HG03108 (cell line): ENCODE results near the gene ITGB2.

ENCODE experiments used
- ATAC-seq: cut with Tn5 transposase; IDR thresholded peaks from one replicate; pipeline ENCODE4 v1.9.1; 2021; ENCODE audit warnings: moderate library complexity; ENCODE audit not compliant: unreplicated experiment

ITGB2 gene

DNA sequence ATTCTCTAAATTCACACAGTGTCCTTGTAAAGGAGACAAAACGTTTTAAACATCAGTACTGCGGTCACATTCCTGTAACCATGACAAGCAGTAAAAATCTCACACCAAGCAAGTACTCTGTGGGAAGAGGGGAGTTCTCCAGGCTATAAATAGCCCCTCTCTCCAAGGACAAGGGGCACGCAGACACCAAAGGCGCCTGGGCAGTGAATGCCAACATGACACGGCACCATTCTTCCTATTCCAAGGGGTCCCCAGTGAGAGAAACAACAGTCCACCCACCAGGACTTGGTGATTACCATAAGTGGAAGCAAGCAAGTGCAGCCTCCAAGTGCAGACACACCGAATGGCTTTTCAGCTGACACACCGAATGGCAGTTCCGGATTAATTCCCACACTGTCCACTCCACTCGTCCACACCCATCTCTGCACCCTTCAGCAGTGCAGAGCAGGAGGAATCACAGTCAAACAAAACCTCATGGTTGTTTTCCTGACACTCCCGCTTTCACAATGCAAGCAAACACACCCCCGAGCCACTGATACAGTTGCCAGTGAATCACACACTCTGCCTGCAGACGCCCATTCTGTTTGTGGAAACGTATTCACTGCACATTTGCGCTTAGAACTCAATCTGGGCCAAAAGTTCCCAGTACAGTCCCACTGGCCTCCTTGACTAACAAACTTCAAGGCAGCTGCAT is 49.0 kb downstream of the ITGB2 start:
- no peak for ATAC-seq

DNA sequence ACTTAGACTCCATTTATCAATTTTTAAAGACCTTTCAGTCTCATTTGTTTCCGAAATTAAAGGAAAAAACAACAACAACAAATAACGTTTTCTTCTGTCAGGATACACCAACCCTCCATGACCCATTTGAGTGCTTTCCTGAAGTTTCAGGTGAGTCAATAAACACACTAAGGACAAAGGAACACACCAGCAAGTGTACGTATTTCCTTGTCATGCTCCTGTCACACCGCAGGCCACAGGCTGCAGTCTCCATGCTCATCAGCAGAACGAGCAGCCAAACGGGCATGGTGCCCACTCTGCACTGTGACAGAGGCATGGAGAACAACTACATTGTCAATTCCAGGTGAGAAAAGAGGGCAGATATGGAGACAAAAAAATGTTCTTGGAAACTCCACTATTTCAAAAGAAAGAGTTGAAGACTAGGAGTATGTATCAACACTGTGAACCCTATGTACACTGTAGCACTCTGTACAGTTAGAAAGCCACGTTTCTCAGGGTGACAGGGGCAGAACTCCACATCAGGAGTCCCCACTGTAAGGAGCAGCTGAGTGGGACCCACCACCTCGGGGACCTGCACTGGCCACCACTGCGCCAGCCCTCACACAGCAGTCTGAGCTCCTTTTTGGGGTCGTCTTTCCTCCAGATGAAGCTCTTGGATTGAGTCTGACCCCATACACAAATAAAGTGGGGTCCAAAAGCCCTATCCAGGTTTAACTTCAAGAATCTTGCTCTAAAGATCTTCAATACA is 49.8 kb downstream of the ITGB2 start:
- ATAC-seq, result no peak

DNA sequence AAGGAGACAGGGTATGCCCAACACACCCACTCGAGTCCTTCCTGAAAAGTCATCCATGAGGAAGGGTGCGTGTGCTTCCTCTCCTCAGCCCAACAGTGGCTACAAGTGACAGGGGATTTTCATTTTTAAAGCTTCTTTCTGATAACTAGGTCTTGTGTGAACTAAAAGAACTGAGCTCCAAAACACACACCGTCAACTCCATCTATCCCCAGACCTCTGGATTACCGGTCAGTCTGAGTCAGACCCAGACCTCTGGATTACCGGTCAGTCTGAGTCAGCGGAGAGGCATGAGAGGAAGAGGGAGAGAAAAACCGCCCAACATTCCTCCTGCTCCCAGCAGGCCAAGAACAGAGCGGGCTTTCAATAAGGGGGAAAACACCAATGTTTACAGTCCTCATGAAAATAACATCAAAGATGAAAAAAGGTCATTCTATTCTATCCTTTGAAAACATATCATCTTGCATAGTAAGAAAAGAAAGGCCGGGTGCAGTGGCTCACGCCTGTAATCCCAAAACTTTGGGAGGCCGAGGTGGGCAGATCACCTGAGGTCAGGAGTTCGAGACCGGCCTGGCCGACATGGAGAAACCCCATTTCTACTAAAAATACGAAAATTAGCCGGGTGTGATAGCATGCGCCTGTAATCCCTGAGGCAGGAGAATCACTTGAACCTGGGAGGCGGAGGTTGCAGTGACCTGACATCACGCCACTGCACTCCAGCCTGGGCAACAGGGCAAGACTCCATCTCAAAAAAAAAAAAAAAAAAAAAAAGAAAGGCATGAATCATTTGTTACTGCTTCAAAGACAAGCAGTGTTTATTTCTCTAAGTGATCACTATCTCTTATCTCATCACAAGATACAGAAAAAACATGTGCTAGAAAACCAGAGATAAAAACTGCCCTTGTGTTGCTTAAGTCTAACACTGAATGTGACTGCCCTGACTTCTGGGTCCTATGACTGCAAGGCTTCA is 50.6 kb downstream of the ITGB2 start:
- ATAC-seq, result no peak

DNA sequence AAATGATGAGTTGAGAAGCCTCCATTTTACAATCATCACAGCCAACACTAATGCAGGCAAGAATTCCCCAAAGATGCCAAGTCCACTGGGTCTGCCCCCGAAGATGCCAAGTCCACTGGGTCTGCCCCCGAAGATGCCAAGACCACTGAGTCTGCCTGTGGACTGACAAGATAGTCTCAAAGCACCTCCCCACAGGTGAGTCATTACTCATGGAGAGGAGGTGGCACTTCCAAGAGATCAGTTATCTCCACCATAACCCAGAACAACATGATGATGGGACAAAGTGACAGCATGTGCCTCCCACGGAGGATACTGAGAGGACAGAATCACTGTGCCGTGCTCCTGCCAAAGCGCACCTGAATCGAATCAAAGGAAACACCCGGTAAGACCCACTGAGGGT is 52.0 kb downstream of the ITGB2 start:
- ATAC-seq, result no peak

DNA sequence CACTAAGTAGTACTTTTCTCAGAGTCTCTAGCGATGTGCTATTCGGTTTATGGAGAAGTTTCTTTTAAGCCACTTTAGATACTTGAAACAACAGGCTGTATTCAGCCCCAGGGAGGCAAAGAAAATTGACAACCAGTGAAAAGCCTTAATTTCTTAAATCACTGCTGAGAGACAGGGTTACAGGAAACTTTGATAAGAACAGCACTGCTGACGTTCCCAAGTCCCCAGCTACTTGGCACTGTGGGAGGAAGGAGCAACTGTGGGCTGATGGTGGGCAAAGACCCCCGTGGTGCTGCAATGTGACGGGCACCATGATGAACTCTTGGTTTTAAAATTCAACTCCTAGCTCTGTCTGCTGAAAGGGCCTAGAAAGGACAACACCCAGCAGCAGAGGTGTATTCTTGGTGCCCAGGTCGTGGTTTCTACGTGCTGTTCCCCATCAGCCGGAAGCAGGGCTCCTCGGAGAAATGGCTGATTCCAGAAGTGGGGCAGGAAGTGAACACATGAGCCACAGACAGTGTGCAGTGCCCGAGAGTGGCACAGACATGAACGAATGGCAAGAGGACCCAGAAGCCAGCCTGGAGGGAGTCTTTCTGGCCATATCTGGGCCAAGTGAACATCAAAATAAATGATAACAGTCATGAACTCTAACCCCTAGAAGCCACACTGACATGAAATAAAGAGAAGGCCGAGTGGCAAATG is 52.5 kb downstream of the ITGB2 start:
- no peak for ATAC-seq

DNA sequence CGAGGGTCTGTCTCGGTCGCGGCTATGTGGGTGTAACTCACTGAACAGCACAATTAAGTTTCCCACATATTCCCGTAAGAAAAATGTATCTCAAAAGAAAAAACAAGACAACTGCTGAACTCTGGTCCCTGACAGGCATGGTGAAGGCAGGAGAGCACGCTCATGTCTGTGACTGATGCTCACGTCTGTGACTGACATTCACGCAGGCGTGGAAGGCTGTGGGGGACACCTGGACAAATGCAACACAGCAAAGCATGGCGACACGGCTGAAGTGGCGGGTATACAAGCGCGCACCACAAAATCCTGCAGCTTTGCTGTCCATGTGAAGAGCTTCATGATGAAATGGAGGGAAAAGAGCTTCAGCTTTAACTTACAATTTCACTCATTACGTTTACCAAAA is 53.2 kb downstream of the ITGB2 start:
- no peak for ATAC-seq

DNA sequence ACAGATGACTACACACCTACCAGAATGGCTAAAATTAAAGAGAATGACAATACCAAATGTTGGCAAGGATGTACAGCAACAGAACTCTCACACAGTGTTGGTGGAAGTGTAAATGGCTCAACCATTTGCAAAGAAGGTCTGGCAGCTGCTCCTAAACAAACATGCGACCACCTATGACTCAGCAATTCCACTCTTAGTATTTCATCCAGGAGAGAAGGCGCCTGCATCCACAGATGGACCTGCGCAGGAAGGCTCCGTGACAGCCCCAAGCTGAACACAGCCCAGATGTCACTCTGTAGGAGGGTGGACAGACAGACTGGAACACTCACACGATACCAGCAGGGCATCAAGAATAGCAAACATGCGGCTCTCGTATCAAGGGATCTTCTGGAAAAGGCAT is 53.9 kb downstream of the ITGB2 start:
- no peak for ATAC-seq

DNA sequence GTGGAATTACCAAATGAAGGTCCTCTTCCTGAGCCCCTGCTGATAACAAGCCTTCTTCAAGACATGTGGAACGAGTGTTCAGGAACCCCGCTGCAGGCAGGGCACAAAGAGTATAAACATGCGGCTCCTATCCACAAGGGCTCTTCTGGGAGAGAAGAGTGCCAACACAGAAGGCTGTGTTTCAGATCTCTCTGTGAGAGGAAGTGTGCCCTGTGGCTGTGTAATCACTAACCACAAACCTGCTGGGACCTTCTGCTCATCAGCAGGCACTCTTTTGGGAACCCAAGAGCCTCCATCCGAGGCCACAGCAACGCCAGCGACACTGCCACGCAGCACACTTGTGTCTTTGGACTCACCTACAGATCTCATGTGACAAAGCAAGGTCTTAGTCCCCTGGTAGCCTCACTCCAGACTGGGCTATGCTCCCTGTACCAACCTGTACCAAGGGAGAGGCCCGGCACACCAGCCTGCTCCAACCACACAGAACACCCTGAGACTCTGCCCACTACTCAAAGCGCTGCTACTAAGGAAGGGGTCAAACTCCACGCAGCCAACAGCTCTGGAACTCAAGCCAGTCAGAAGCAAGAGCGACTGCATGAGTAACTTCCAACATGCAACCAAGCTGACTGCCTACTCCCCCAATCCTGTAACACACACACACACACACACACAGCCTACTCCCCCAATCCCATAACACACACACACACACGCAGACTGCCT is 55.0 kb downstream of the ITGB2 start:
- peak; percentile 65 for ATAC-seq

DNA sequence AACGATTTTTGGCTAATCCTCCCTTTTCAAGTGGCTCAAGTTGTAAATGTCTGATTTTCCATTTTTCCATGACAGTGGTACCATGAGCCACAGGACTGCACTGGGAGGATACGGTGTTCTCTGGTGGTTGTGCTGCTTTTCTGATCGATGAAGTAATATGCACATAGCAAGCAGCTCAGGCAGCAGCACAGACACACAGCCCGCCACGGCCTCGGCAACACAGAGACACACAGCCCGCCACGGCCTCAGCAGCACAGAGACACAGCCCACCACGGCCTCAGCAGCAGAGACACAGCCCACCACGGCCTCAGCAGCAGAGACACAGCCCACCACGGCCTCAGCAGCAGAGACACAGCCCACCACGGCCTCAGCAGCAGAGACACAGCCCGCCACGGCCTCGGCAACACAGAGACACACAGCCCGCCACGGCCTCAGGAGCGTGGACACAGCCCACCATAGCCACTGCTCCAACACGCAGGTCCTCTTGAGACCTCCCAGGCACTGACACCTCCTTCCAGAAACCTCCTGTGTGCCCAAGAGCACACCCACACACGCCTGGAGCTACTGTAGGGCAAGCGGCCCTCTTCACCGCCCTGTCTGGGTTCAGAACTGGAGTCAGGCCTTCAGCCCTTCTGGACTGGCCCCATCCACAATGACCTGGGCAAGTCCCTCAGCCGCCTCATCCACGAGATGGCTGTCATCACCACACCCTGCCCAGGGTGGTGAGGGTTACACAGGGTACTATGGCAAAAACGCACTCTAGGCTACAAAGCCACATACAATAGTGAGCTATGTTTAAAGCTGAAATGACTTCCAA is 57.6 kb downstream of the ITGB2 start:
- no peak for ATAC-seq

DNA sequence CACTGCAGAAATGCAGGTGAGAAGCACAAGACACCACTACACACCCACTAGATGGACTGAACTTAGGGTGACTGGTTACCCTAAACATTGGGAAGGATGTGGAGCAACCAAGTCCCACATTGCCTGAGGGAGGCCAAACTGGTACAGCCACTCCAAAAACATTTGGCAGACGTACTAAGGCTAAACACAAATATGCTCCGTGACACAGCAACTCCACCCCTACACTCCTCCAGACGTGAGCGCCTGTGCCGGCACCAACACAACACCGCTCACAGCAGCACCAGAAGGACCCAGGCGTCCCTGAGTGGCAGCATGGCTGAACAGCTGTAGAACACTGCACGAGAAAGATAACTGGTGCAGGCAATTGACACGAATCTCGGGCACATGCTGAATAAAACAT is 61.9 kb downstream of the ITGB2 start:
- no peak for ATAC-seq

DNA sequence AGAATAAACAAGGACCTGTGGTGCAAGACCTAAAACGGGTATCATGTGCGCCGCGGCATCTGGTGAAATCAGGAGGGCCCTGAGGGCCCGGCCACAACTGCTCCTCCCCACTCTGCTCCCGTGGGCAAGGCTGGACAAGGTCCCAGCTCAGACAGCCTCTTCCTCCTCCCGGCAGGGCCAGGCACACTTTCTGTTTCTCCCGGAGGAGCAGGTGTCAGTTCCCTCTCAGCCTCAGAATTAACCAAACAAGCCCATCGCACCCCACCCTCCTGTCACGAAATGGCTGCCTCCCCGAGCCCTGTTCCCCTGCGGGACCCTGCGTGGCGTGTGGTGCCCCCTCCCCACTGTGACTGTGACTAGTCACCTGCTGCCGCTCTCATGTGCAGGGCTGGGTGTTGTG is 62.4 kb downstream of the ITGB2 start:
- ATAC-seq, result no peak

DNA sequence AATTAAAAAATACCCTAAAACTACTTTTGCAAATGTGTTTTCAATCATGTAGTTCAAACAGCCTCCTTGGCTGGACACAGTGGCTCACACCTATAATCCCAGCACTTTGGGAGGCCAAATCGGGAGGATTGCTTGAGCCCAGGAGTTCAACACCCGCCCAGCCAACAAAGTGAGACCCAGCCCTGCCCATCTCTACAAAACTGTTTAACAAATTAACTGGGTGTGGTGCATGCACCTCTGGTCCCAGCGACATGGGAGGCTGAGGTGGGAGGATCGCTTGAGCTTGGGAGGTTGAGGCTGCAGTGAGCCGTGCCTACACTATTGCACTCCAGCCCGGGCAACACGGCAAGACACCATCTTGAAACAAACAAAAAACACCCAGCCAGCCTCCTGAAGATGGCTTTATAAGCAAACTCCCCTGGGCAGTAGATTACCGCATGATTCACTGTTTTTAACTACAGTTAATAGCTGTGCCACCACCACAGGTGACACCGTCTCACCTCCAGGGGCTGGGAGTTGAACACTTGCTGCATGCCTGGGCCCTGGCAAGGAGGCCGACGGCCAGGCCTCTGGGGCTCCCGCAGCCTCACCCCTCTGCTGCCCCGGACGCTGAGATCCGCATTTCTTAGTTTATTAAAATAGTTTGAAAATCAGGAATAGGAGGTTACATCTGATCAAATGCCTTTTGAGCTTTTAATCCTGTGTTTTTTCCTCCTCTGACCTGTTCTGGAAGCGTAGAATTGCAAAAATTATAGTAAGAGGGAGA is 63.4 kb downstream of the ITGB2 start:
- no peak for ATAC-seq

DNA sequence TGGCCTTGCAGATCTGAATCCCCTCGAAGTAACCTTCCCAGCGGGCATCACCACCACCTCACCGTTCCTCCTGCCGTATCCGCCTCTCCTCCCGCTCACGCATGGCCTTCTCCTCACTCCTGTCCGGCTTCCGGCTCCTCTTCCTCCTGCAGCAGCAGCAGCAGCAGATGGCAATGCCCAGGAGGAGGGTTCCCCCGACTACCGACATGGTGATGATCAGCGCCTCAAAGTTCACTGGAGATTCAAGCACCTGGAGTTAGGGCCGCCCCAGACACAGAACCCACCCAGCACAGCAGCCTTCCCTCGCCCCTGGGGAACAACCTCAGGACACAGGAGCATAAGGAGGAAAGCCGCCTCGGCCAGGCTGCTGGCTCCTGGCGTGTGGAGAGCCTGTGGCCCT is 64.6 kb downstream of the ITGB2 start:
- no peak for ATAC-seq

DNA sequence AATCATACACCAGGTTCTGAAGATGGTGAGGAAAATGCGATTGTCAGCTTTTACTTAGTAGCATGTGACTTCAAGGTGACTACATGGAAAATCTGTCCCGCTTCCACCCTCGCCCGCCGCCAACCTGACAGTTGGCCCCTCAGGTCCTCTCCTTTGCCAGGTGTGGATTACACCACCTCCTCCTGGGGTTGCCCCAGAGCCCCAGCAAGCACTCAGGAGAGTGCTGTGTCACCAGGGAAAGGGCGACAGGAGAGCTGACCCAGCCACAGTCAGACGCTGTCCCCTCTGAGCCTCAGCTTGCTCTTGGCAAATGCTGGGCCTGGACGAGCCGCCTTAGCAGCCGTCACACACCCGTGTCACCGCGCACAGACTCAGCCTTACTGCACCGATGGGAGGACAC is 65.1 kb downstream of the ITGB2 start:
- ATAC-seq, result no peak

DNA sequence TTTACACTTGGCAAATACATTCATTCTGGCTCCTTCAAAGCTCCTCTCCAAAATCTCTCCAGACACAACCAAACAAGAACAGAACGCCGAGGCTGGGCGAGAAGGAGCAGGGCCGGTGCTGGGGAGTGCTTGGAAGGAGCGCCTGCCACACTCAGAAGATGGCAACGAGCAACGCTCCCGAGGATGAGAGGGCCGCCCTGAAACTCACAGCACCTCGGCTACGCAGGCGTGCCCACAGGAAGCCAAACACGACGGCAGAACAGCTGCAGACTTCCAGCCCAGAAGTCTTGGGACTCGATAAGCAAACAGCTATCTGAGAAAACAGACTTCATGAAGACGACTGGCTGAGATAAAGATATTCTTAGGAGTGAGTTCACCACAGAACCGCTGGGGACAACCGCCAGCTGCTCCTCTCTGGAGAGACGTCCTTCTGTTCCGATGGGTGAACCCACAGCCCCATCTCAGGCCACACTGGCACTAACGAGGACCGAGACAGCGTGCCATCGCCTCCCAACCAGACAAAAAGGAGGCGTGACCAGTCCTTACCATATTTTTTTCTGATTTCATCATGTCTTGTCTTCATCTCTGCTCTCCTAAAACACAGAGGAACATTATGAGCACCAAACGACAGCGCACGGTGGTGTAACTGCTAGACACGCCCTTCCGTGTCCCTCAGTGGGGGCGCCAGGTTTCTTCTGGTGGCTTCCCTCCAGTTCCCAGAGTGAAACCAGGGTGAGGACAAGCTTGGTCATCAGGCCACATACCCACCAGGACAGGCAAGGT is 65.8 kb downstream of the ITGB2 start:
- no peak for ATAC-seq

DNA sequence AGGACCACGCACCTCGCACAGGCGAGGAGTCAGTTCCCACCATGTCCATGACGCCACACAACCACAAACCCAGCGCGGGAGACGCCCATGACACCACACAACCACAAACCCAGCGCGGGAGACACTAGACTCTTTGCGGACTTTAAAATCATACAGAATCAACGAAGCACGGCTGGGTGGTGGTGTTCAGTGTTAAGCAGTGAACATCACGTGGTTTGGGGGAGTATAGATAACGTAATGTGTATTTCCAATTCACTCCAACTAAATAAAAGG is 66.4 kb downstream of the ITGB2 start:
- ATAC-seq, result no peak

DNA sequence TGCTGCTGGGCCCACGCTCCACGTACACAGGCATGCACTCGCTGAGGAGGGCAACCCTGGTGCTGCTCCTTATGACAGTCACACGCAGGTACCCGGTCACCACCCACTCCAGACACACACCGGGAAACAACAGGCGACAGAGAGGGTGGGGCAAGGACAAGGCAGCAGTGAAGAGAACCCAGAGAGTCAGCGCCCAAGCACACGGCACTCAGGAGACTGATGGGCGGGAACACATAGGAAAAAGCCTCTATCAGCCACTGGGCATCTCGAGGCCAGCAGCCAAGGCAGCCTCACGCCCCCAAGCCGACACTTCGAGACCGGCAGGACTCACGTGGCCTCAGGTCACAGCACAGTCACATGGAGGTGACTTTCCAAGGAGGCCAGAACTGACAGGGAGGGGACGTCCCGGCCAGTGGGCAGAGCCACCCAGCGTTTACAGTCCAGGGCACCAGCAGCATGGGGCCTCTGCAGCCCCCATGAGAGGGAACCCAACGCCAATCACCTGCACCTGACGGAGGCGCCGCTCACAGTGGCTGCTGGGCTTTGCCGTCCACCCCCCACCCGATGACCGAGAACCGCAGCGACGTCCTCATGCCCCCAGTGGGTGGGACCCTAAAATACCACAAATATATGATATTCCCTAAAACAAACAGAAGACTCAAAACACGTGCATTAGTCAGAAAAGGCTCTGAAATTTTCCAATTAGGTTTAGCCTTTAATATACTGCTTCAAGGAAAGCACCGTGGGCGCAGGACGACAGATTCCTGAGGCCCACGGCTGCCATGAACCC is 66.9 kb downstream of the ITGB2 start:
- no peak for ATAC-seq
